ENCODE data around the gene NUCB1. TPM values are rescaled to one million over a fixed set of nuclear protein-coding genes. Genes with fewer than 3 reads are reported as not detected.
A peak's percentile ranks its signal among the peaks of the same experiment; 100 is the strongest.
"Not testable (repeated sequence)": the region's sequence is repeated elsewhere in the genome, so short reads cannot be mapped to it uniquely, and the experiment has no call there.

The NUCB1 gene
- total RNA-seq, 2 donors from 2014 or later: 432 to 441 TPM

DNA sequence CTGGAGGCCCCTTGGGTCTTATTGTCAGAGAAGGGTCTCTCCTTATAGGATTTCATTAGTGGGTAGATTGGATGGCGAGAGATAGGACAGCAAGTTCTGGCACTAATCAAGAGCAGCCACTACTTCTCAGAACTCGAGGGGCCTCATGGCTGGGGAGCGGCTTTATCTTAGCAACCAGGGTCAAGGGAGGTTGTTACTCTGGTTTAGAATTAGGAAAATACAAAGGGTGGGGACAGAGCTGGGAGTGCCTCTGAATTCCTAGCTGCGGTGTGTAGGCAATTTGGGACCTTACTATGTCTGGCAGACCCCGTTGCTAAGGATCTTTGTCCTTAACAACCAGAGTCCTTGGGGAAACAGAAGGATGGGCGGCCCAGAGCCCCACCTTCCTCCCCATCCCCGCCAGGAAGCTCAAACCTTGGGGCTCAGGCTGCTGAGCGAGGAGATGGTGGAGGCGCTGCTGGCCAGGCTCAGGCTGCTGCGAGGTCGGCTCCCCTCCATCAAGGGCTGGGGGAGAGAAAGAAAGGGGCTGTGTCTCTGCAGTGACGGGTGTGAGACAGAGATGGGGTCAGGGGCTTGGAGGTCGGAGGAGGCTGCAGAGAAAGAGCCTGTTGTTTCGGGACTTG, 32.9 kb upstream of the NUCB1 start:
- Histone ChIP-seq H3K36me3 (no peaks in the 10 kb centered on the region), H3K9me3 (no peaks in the 10 kb centered on the region), H3K27ac (peak overlapping the region in 1 of 2 donors; percentile 75), H3K27me3 (replicated peaks; ENCODE audit: insufficient read depth) (no peaks in the 10 kb centered on the region), H3K4me3 (peak overlapping the region; percentile 19 to 20), H3K4me1 (replicated peaks) (peaks cover 5% of the 10 kb centered on the region)
- TF ChIP-seq CTCF (IDR thresholded peaks at IDR 0.05): no peak
- TF ChIP-seq POLR2A (IDR thresholded peaks at IDR 0.05): no peak
- TF ChIP-seq POLR2AphosphoS5 (IDR thresholded peaks at IDR 0.05): no peak
- 61% methylated on average over 14 of the region's 14 CpGs for WGBS
- no peak for DNase-seq (ENCODE audit: low spot score)
- intact Hi-C loops (cut with DNase I): no loop called here

DNA sequence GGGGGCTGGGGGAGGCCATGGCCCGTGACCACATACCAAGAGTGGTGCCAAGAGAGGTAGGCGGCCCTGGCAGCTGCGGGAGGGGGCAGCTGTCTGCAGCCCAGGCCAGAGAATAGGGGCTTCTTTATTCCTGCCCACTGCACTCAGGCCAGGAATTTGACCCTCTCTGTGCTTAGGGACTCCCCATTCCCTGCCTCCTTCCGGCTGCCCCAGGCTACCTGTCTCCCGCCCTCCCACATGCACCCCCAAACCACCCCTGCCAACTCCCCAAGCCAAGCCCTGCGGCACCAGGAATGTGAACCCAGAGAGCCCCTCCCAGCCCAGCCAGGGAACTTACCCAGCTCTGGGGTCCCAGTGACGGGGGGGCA, 32.4 kb upstream of the NUCB1 start:
- Histone ChIP-seq H3K9me3 (no peaks in the 10 kb centered on the region), H3K4me1 (replicated peaks) (peaks cover 5% of the 10 kb centered on the region), H3K36me3 (no peaks in the 10 kb centered on the region), H3K4me3 (peak overlapping the region; percentile 19 to 20), H3K27me3 (replicated peaks; ENCODE audit: insufficient read depth) (no peaks in the 10 kb centered on the region), H3K27ac (peak overlapping the region; percentile 69 to 75)
- TF ChIP-seq POLR2A (IDR thresholded peaks at IDR 0.05): no peak
- no peak for TF ChIP-seq CTCF (IDR thresholded peaks at IDR 0.05)
- TF ChIP-seq POLR2AphosphoS5 (IDR thresholded peaks at IDR 0.05): no peak
- intact Hi-C loops (cut with DNase I): no loop called here
- 27% methylated on average over 7 of the region's 7 CpGs for WGBS
- DNase-seq (ENCODE audit: low spot score): no peak

DNA sequence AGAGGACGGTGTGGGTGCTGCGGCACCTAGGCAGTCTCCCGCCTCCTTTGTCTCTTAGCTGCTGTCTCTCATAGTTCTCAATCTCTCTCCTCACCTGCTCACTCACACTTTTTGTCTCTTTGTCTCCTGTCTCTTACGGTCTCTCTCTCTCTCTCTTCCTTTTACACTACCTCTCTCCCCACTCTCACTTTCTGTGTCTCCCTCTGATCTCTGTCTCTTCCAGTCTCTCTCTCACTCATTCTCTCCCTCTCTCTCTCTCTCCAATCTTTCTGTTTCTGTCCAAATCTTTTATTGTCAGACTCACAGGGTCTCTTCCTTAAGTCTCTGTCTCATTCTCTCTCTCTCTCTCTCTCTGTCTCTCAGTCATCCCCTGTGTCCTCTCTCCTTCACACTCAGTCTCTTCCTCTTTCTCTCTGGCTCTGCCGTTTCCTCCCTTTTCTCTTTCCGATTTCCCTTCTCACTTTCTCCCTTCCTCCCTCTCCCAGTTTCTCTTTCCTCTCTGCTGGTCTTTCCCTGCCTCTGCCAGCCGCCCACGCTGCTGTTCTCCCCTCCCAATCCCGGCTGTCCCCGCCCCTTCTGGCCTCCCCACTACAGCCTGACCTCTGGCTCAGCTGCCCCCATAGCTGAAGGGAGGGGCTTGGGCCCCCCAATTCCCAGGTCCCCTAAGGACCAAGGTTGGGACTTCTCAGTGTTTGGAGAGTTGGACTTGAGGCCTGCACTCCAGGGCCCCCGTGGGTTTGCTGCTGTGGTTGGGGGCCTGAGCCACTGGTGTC, 31.8 kb upstream of the NUCB1 start, which contains the start of gene PLEKHA4:
PLEKHA4 (minus strand) TSS at position 504 of the 773 bp plus-strand sequence. CDS start 997 bp downstream, outside the sequence.
- peak within 1 kb of the TSS; percentile 69 to 75 for H3K27ac ChIP-seq
- TF ChIP-seq POLR2AphosphoS5 (IDR thresholded peaks at IDR 0.05) (peak; percentile 38), POLR2A (IDR thresholded peaks at IDR 0.05) (peak; percentile 59), CTCF (IDR thresholded peaks at IDR 0.05) (no peak)
- no peaks in the 10 kb centered on the region for H3K36me3 ChIP-seq
- intact Hi-C loops (cut with DNase I): no loop called here
- WGBS: 16% methylated on average over 11 of the region's 11 CpGs
- no peaks in the 10 kb centered on the region for H3K9me3 ChIP-seq
- peaks cover 6% of the 10 kb centered on the region for H3K4me1 ChIP-seq (replicated peaks)
- peak within 1 kb of the TSS; percentile 19 to 20 for H3K4me3 ChIP-seq
- DNase-seq (ENCODE audit: low spot score): no peak
- no peaks in the 10 kb centered on the region for H3K27me3 ChIP-seq (replicated peaks; ENCODE audit: insufficient read depth)

DNA sequence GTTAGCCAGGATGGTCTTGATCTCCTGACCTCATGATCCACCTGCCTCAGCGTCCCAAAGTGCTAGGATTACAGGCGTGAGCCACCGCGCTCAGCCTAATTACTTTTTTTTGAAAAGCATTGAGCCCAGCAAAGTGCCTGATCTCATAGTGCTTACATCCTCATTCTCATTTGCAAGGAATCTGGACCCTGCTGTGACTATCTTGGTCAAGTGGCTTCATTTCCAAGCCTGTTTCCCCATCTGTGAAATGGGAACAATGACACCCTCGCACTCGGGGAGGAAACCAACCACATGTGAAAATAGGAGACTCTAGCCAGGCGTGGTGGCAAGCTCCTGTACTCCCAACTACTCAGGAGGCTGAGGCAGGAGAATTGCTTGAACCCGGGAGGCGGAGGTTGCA, 30.1 kb upstream of the NUCB1 start:
- TF ChIP-seq POLR2A (IDR thresholded peaks at IDR 0.05) (no peak), CTCF (IDR thresholded peaks at IDR 0.05) (no peak), POLR2AphosphoS5 (IDR thresholded peaks at IDR 0.05) (no peak)
- intact Hi-C loops (cut with DNase I): no loop called here
- H3K9me3 ChIP-seq: no peaks in the 10 kb centered on the region
- DNase-seq (ENCODE audit: low spot score): no peak
- H3K27ac ChIP-seq: no peak overlapping the region
- H3K4me3 ChIP-seq: no peak overlapping the region
- no peaks in the 10 kb centered on the region for H3K27me3 ChIP-seq (replicated peaks; ENCODE audit: insufficient read depth)
- 95% methylated on average over 9 of the region's 9 CpGs for WGBS
- peaks cover 18% of the 10 kb centered on the region for H3K4me1 ChIP-seq (replicated peaks)
- no peaks in the 10 kb centered on the region for H3K36me3 ChIP-seq

DNA sequence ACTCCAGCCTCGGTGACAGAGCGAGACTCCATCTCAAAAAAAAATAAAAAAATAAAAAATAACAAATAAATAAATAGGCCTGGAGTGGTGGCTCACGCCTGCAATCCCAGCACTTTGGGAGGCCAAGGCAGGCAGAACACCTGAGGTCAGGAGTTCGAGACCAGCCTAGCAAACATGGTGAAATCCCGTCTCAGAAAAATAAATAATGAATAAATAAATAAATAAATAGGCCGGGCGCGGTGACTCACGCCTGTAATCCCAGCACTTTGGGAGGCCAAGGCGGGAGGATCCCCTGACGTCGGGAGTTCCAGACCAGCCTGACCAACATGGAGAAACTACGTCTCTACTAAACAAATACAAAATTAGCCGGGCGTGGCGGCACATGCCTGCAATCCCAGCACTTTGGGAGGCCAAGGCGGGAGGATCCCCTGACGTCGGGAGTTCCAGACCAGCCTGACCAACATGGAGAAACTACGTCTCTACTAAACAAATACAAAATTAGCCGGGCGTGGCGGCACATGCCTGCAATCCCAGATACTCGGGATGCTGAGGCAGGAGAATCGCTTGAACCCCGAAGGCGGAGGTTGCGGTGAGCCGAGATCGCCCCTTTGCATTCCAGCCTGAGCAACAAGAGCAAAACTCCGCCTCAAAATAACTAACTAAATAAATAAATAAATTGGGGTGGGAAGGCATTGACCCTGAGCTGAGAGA, 28.5 kb upstream of the NUCB1 start:
- H3K4me1 ChIP-seq (replicated peaks): peaks cover 21% of the 10 kb centered on the region
- H3K36me3 ChIP-seq; DNase-seq (ENCODE audit: low spot score); H3K9me3 ChIP-seq; H3K27me3 ChIP-seq (replicated peaks; ENCODE audit: insufficient read depth): not testable (repeated sequence)
- intact Hi-C loops (cut with DNase I): loop anchor here (2.0 kb wide), 1 partner anchor 93 kb away; the partner anchor contains the start of gene FTL
- peak overlapping the region; percentile 100 for H3K27ac ChIP-seq
- H3K4me3 ChIP-seq: peak overlapping the region; percentile 78 to 90
- 67% methylated on average over 31 of the region's 31 CpGs for WGBS
